ENCODE results near the gene ZNRF2. TPM values are rescaled to one million over a fixed set of nuclear protein-coding genes. Genes with fewer than 3 reads are reported as not detected.

Gene ZNRF2
- total RNA-seq, 6 donors from 2014 or later, result 20.2 to 44.1 (median 27.1) TPM

DNA sequence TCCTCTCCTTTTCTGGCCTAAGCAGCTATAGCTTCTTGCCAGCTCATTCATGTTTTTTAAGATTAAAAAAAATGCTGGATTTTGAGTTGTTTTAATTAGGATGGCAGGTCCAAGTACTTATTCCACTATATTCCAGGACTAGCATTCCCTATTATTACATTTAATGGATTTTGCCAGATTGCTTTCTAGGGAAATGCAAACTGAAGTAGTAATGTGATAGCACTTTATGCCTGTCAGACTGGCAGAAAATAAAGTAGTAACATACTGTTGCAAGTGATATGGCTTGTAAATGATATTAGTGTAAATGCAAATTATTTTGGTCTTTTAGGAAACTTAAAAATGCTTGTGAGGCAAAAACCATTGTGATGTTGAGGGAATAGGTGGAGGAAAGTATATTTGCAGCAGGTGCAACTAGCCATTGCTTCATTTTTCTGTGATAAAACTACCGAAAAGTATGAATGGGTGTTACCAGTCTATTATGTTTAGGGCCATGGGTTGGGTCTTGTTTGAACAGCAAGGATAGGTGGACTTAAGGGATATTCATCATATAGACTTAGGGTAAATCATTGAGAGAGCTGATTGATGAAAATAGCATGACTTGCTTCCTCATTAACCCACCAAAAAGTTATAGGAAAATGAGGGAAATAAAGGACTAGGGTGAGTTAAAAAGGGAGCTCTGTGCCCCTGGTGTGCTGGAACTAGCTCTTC is 19.9 kb downstream of the ZNRF2 start:
- Histone ChIP-seq H3K27ac (no peak overlapping the region), H3K27me3 (no peaks in the 10 kb centered on the region), H3K4me1 (peaks cover 0 to 13% (median 0%) of the 10 kb centered on the region in 4 donors), H3K4me3 (no peak overlapping the region), H3K36me3 (no peaks in the 10 kb centered on the region), H3K9me3 (no peaks in the 10 kb centered on the region)
- DNase-seq (no peak), ATAC-seq (ENCODE audit: low FRiP score in 2 of 2) (no peak)
- 60 to 83% methylated on average over 1 of the region's 1 CpG for WGBS, 2 donors
- TF ChIP-seq EP300 (IDR thresholded peaks at IDR 0.05) (no peak), POLR2A (IDR thresholded peaks at IDR 0.05) (no peak), POLR2AphosphoS5 (IDR thresholded peaks at IDR 0.05) (no peak)
- TF ChIP-seq, protein P1, sequence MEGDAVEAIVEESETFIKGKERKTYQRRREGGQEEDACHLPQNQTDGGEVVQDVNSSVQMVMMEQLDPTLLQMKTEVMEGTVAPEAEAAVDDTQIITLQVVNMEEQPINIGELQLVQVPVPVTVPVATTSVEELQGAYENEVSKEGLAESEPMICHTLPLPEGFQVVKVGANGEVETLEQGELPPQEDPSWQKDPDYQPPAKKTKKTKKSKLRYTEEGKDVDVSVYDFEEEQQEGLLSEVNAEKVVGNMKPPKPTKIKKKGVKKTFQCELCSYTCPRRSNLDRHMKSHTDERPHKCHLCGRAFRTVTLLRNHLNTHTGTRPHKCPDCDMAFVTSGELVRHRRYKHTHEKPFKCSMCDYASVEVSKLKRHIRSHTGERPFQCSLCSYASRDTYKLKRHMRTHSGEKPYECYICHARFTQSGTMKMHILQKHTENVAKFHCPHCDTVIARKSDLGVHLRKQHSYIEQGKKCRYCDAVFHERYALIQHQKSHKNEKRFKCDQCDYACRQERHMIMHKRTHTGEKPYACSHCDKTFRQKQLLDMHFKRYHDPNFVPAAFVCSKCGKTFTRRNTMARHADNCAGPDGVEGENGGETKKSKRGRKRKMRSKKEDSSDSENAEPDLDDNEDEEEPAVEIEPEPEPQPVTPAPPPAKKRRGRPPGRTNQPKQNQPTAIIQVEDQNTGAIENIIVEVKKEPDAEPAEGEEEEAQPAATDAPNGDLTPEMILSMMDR (IDR thresholded peaks at IDR 0.05), result no peak

DNA sequence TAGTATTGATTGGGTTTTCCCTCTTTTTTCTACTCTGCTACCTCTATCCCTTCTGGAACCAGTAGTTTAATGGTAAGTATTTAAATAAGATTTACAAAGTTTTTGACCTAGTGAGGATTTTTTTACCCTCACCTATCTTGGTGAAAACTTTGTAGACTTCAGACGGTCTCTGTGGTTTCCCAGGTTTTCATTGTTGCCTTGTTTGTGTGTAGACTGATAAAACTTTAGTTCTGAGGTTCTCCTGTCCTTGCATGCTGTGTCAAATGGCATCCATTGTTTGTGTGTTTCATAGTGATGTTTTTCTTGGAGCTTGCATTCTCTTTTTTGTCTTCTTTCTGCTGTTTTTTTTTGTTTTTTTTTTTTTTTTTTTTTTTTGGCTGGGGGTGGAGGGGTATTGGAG is 22.6 kb downstream of the ZNRF2 start:
- WGBS, 2 donors, result 69 to 86% methylated on average over 1 of the region's 1 CpG
- peaks cover 0 to 15% (median 3%) of the 10 kb centered on the region in 4 donors for H3K4me1 ChIP-seq
- no peaks in the 10 kb centered on the region for H3K9me3 ChIP-seq
- DNase-seq (no peak), ATAC-seq (ENCODE audit: low FRiP score in 2 of 2) (no peak)
- H3K27ac ChIP-seq, result no peak overlapping the region
- H3K27me3 ChIP-seq, result no peaks in the 10 kb centered on the region
- no peaks in the 10 kb centered on the region for H3K36me3 ChIP-seq
- H3K4me3 ChIP-seq, result no peak overlapping the region
- TF ChIP-seq POLR2AphosphoS5 (IDR thresholded peaks at IDR 0.05), result no peak
- TF ChIP-seq, protein P1 (IDR thresholded peaks at IDR 0.05), result no peak
- no peak for TF ChIP-seq EP300 (IDR thresholded peaks at IDR 0.05)
- TF ChIP-seq POLR2A (IDR thresholded peaks at IDR 0.05), result no peak

DNA sequence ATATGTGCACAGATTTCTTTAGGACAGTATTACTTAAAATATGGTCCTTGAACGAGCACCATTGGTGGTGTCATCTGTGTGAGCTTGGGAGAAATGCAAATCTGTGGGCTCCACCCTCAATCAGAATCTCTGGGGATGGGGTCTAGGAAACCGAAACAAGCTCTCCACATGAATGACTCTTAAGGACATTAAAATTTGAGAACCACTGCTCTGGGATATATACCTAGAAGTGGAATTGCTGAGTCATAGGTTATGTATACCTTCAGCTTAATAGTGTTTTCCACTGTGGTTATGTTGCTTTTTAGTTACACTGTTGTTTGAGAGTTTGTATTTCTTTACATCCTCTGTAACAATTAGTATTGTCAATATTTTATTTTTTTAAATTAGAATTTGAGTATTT is 24.0 kb downstream of the ZNRF2 start:
- no peak for ATAC-seq (ENCODE audit: low FRiP score in 2 of 2)
- TF ChIP-seq, protein P1 (IDR thresholded peaks at IDR 0.05), result no peak
- TF ChIP-seq EP300 (IDR thresholded peaks at IDR 0.05) (no peak), POLR2A (IDR thresholded peaks at IDR 0.05) (no peak), POLR2AphosphoS5 (IDR thresholded peaks at IDR 0.05) (no peak)
- WGBS, 2 donors, result 86 to 91% methylated on average over 2 of the region's 2 CpGs
- H3K36me3 ChIP-seq, result no peaks in the 10 kb centered on the region
- no peak for DNase-seq
- no peaks in the 10 kb centered on the region for H3K9me3 ChIP-seq
- H3K4me1 ChIP-seq, result peaks cover 0 to 14% (median 3%) of the 10 kb centered on the region in 4 donors
- no peak overlapping the region for H3K4me3 ChIP-seq
- no peak overlapping the region for H3K27ac ChIP-seq
- H3K27me3 ChIP-seq, result no peaks in the 10 kb centered on the region

DNA sequence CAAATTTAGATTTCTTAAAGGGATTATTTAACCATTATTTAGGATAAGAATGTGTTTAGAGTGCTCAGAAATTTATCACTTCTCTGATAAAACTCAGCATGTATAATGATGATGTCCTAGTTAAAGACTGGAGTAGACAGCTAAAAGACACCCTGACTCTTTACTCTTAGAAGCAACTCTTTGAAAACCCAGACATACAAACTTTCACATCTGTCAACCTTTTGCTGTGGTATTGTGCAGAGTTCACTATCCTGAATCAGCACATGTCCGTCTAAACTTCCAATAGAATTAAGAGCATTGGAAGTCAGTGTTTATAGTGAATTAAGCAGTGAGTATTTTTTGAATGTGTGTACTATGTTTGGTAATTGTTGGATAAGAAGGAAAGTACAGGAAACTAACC is 24.9 kb downstream of the ZNRF2 start:
- Histone ChIP-seq H3K4me1 (peaks cover 0 to 8% (median 3%) of the 10 kb centered on the region in 4 donors), H3K27me3 (no peaks in the 10 kb centered on the region), H3K9me3 (no peaks in the 10 kb centered on the region), H3K27ac (no peak overlapping the region), H3K36me3 (no peaks in the 10 kb centered on the region), H3K4me3 (no peak overlapping the region)
- TF ChIP-seq, protein P1 (IDR thresholded peaks at IDR 0.05), result no peak
- TF ChIP-seq EP300 (IDR thresholded peaks at IDR 0.05) (no peak), POLR2A (IDR thresholded peaks at IDR 0.05) (no peak), POLR2AphosphoS5 (IDR thresholded peaks at IDR 0.05) (no peak)
- no peak for DNase-seq
- WGBS, 2 donors, result 58 to 78% methylated on average over 1 of the region's 1 CpG
- ATAC-seq (ENCODE audit: low FRiP score in 2 of 2), result no peak
